Central memory CD4-positive, alpha-beta T cell (primary cell): ENCODE results near the gene TSC22D4.
A peak's percentile ranks its signal among the peaks of the same experiment; 100 is the strongest.

Experiments used
- DNase-seq: peaks from one replicate; pipeline ENCODE4 v3.0.0; 2022

The TSC22D4 gene

DNA sequence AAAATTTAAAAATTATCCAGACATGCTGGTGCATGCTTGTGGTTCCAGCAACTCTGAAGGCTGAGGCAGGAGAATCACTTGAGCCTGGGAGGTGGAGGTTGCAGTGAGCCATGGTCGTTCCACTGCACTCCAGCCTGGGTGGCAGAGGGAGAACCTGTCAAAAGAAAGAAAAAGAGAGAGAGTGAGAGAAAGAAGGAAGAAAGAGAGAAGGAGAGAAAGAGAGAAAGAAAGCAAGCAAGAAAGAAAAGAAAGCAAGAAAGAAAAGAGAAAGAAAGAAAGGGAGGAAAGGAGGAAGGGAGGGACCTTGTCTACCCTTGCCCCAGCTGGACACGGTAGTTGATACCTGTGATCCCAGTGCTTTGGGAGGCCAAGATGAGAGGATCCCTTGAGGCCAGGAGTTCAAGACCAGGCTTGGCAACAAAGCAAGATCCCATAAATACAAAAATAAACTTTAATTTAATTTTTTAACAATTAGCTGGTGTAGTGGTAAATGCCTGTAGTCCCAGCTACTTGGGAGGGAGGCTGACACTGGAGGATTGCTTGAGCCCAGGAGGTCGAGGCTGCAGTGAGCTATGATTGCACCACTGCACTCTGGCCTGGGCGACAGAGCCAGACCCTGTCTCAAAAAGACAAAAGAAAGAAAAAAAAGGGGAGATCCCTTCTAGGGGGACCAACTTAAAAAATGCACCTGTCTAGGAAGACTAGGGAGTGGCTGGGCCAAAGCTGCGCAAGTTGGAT lies 13.9 kb upstream of the TSC22D4 start:
- no peak for DNase-seq

DNA sequence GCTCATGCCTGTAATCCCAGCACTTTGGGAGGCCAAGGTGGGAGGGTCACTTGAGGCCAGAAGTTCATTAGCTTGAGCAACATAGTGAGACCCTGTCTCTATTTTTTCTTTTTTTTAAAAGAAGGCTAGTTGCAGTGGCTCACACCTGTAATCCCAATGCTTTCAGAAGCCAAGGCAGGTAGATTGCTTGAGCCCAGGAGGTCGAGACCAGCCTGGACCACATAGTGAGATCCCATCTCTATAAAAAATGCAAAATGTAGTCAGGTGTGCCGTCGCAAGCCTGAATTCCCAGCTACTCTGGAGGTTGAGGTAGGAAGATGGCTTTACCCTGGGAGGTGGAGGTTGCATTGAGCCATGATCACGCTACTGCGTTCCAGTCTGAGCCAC lies 12.2 kb upstream of the TSC22D4 start:
- no peak for DNase-seq

DNA sequence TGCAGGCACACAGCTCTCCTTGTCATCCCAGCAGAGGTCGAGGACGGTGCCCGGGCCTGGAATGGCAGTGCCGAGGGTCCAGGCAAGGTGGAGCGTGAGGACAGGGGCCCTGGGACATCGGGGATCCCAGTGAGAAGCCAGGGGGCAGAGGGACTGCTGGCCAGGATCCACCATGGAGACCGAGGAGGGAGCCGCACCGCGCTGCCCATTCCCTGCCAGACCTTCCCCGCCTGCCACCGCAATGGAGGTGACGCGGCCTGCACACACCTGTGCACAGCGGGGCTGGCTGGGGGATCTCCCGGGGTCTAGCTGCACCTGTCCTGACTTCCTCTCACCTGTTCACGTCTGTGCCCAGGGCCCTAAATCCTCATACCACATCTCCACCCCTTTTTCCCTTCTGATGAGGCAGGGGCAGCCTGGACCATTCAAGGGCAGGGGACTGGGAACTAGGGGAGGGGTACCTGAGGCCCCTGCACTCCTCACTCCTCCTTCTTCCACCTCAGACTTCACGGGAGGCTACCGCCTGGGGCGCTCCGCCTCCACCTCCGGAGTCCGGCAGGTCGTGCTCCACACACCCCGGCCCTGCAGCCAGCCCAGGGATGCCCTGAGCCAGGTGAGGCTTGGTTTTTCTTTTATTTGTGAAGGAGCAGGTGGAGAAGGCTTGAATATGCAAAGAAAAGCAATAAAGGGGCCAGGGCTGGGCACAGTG lies 11.6 kb upstream of the TSC22D4 start:
- DNase-seq, result no peak

DNA sequence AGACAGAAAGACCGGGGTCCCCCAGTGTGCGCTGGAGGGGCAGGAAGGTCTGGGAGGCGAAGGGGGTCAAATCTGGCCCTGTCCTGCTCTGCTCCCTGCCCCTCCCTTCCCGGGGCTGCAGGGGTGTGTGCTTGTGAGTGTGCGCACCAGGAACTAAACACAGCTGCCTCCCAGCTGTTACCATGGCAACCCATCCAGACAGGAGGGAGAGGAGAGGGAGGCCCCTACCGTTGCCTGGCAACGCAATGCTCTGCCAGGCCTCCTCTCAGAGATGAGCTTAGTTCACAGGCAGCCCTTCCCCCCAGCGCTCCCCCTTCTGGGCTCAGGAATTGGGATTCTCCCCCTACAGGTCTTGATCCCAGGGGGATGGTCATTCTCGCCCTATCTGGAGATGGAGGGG lies 10.8 kb upstream of the TSC22D4 start:
- DNase-seq, result peak; percentile 50

DNA sequence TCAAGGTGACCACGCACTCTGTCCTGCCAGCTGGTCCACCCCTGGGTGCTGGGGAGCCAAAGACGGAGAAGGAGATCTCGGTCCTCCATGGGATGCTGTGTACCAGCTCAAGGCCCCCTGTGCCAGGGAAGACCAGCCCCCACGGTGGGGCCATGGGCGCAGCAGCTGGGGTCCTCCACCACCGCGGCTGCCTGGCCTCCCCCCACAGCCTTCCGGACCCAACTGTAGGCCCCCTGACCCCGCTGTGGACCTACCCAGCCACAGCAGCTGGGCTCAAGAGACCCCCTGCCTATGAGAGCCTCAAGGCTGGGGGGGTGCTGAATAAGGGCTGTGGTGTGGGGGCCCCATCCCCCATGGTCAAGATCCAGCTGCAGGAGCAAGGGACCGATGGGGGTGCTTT lies 10.1 kb upstream of the TSC22D4 start:
- DNase-seq, result no peak

DNA sequence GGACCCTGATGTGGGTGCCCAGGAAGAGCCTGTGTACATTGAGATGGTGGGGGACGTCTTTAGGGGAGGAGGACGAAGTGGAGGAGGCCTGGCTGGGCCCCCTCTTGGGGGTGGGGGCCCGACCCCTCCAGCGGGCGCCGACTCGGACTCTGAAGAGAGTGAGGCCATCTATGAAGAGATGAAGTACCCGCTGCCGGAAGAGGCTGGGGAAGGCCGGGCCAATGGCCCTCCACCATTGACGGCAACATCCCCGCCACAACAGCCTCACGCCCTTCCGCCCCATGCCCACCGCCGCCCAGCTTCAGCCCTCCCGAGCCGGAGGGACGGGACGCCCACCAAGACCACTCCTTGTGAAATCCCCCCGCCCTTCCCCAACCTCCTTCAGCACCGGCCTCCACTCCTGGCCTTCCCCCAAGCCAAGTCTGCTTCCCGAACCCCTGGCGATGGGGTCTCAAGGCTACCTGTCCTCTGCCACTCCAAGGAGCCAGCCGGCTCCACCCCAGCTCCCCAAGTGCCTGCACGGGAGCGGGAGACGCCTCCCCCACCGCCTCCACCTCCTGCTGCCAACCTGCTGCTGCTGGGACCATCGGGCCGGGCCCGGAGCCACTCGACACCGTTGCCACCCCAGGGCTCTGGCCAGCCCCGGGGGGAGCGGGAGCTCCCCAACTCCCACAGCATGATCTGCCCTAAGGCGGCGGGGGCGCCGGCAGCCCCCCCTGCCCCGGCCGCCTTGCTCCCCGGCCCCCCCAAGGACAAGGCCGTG lies 9.5 kb upstream of the TSC22D4 start:
- no peak for DNase-seq

DNA sequence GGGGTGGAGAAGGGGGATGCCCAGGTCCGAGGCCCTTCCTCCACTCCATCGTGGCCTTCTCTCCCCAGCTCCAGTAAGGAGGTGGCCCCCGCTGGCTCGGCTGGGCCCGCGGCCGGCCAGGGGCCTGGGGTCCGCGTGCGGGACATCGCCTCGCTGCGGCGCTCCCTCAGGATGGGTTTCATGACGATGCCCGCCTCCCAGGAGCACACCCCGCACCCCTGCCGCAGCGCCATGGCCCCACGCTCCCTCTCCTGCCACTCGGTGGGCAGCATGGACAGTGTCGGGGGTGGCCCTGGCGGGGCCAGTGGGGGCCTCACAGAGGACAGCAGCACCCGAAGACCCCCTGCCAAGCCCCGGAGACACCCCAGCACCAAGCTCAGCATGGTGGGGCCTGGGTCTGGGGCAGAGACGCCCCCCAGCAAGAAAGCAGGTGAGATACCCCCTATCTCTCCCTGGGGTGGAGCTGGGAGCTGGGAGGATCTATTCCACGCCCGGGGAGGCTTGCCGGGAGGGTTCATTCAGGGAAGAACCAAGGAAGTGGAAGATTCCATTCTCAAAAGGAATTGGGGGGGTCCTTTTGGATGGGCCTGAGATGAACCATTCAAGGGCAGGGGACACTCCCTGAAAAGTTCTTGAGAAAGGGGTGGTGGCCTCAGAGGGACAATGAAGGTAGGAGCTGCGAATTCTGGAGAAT lies 7.9 kb upstream of the TSC22D4 start:
- DNase-seq, result no peak

DNA sequence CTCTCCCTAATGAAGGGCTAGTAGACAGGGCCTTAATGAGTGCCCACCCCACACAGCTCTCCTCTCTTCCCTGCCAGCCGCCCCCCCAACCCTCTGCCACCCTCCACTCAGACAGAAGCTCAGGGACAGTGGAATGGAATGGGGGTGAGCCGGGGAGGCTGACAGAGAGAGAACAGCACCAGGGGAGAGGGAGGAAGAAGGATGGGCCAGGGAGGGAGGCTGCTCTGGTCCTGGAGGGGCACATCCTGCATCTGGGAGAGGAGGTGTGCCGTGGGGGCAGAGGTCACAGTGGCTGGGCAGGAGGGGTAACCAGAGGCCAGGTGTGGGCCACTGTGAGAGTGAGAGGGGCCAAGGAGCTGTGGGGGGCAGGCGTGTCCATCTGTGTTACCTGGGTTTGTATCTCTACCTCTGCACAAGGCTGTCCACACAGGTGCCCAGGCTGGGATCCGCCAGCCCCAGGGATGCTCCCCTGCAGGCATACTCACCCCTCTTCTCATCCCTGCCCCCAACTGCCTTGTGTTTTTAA lies 7.2 kb upstream of the TSC22D4 start:
- no peak for DNase-seq

DNA sequence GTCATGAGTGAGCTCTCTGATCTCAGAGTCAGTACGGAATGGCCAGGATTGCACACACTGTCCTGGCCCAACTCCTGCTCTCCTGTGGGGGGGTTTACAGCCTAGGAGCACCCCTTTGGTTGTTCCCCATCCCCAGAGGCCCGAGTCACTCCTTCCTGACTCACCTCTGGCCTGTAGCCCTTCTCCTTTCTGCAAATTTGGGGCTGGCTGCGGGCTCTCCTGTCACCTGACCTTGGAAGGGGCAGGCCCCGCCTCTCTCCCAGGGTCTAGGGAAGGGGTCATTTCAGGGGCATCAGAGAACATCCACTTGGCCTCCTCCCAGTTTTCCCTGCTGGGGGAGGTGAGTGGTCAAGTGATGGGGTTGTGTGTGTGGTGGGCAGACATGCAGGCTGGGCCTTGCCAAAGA lies 6.5 kb upstream of the TSC22D4 start:
- DNase-seq, result no peak

DNA sequence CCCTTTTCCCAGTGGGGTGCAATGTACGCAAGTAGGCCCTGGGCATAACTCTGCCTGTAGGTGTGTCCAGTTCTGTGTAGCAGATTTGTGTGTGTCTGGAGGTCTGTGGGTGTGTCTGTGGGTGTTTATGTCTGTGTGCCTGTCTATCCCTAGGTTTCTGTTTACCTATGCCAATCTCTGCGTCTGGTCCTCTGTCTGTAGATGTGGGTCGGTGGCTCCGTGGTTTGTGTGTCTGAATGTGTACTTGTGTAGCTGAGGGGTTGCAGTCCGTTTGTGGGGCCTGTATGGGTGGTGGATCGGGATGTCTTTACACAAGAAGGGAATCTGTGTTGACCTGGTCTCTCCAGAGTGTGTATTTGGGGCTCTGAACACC lies 5.6 kb upstream of the TSC22D4 start:
- DNase-seq, result no peak

DNA sequence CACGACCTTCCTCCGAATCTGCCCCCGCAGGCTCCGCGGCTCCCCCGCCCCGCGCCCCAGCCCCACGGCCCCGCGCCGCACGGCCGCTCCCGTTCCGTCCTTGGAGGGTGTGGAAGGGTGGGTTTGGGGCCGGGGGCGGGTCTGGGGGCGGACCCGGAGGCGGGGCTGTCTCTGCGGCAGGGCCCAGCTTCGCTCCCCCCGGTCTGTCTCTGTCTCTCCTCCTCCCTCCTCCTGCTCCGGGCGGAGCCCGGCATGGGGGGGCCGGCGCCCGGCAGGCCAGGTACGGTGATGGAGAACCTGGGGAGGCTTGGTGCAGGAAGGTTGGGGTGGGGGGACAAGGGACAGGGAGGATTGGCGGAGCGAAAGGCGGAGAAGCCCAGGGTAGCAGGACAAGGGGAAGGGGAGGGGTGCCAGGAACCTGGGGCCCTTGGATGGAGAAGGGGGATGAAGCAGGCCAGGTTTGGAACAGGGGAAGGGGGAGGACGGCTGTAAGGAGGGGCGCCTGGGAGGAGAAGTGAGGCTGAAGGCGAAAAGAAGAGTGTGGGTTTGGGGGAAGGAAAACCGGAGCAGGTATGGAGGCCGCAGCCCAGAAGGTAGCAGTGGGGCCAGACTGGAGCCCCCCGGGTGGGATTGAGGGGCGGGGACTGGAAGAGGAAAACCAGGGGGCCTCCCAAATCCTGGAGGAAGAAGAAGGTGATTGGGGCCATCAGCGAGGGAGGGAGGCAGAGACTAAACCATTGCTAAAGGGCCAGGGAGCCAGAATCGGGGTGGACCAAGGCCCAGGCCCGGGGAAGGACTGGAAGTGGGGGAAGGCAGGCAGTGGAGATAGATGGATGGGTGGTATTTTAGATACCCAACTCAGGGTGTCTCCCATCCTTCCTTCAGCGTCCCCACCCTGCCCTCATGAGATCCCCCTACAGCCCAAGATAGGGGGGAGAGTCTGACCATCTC lies 5.0 kb upstream of the TSC22D4 start, which contains the start of gene NYAP1:
Gene NYAP1 (plus strand): TSS at position 206 of the 951 bp plus-strand sequence. CDS start 1,385 bp downstream, outside the sequence.
- peak; percentile 38 for DNase-seq

DNA sequence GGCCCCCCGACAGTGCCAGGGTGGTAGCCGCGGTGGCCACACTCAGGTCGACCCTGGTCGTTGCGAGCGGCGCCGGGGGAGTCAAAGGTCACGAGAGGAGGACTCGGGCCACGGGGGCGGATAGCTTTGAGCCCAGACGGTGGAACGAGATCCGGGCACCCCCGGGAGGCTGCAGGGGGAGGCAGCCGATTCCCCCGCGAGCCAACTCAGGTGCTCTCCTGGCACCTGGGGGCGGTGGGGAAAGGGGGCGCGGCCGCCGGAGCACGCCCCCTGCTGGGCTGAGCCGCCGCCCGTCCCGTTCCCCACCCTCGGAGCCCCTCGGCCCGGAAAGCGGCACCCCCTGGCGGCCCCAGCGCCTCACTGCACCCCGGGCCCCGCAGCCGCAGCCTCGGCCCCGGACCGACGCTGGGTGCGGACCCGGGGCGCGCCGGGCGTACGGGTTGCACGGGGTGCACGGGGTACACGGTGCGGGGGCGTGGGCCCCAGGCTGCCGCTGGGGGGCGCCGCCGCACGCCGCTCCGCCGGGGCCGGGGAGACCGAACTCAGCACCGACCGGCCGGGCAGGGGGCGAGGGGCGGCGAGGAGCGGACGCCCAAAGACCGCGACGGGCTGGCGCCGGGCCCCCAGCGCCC lies 4.2 kb upstream of the TSC22D4 start:
- DNase-seq, result peak; percentile 76

DNA sequence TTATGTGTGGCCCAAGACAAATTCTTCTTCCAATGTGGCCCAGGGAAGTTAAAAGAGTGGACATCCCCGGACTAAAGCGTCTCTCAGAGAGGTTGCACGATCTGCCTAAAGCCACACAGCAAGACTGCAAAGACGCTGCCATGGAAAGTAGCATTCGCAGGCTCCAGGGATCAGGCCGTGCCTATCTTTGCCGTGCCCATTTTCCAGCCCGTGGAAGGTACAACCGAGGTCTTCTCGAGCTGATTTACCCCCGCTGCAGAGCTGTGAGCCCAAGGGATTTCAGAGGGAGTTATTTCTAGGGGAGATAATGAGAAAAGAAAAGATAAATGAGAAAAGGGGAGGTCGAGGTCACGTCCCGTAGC lies 3.7 kb upstream of the TSC22D4 start:
- DNase-seq, result no peak

DNA sequence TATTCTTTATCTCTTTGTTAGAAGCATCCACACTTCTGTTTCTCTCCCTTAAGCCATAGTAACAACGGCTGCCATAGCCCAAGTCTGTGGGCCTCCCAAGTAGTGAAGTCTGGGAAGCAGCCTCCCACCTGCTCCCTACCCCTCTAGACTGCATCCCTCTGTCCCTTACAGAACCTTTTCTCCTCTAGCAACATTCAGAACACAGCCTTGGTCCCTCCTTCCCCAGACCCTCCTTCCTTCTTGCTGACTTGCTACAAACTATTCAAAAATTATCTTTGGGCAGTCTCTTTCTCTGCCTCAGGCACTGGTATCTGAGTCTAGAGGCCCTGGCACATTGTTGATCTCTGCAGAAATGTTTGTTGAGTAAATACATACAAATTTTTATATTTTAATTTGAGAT lies 2.5 kb upstream of the TSC22D4 start:
- no peak for DNase-seq

DNA sequence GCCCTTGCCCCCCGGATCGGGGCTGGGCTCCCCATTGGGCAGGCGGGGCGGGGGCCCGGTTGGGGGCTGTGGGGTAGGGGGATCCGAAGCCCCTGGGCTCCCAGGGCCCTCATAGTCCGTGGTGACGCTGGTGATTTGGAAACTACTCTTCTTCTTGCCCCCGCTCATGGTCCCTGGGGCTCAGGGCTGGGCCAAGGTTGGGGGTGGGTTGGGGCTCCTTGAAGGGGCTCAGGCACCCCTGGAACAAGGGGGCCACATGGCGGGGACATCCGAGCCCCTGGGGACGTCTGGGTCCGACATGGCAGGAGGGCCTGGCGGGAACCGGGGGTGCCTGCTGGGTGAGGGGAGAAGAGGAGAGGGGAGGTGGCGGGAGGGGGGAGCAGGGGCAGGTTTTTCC lies 1.1 kb downstream of the TSC22D4 start:
- DNase-seq, result no peak

DNA sequence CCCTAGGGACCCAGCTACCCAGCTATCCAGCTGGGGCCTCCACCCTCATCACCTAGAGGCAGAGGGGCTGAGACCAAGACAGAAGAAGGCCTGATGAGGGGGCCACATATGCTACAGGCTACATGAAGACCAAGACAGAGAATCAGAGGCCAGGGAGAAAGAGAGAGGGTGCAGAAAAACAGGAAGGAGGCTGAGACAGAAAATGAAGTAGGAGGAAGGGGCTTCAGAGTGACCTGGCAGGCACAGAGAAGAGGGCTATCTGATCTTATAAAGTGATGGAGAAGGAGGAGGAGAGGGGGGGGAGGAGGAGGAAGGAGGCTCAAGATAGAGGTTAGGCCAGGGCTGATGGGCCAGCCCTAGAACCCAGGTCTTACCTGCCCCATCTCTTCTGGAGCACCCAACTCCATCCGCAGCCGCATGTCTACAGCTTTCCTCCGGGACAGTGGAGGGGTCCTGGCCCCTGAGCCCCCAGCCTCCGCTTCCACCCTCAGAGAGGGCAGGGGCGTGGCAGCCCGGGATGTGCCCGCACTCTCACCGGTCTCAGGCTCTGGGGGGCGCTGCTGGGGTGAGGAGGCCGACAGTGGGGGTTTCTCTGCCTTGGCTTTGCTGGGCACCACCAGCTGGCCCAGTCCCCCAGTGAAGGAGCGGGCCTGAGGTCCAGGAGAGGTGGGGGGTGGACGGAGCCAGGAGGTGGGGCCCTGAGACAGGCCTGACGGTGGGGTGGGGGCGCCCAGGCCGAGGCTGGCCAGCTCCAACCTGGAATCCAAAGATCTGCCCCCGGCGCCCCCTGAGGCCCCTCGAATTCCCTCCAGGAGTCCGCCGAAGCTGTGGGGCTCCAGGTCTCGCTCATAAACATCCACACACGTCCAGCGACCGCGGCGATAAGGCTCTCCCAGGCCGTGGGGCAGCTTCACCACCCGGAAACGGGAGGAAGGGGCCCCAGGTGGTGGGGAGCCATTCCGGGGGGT lies 1.8 kb downstream of the TSC22D4 start:
- no peak for DNase-seq

DNA sequence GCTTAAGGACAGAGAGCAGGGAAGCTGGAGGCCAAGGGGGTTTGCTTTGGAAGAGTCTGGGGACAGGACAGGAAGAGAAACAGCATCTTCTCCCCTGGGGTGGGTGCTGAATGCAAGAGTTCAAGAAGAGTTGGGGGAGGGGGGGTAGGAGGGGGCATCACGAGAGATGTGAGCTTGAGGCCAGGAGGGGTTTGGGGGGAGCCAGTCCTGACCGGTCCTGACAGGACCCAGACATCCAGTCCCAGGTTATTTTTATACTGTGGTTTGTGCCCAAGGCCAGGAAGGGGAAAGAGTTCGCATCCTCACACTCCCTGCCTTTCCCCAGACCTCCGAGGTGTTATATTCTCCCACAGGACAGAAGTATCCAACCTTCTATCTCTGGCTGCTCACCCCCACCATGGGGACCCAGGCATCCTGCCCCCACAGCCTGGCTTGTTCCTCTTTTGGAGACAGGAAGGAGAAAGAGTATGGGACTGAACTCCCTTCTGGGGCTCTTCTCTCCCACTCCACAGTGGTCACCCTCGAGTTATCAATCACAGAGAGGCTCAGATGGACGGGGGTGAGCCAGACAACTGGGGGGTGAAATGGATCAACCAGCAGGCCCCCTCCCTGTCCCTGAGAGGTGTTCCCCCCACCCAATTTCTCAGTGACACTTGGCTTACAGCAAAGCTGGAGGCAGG lies 2.8 kb downstream of the TSC22D4 start:
- DNase-seq, result no peak

DNA sequence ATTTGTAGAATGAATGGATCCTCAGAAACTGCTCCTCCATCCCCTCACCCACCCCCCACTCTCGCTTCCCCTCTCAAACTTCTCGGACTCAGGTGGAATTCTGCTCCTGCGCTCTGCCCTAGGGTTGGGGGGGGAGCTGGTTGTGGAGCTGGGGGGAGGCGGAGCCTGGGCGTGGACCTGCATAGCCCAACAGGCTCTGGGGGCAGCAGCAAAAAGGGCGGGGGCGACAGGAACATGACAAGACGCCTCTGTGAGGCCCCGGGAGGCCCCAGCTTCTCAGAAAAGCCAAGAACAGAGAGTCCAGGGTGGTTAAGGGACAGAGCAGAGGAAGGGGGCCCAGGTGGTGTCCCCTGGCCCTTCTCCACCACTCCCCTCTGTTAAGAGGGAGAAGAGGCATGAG lies 3.5 kb downstream of the TSC22D4 start:
- no peak for DNase-seq

DNA sequence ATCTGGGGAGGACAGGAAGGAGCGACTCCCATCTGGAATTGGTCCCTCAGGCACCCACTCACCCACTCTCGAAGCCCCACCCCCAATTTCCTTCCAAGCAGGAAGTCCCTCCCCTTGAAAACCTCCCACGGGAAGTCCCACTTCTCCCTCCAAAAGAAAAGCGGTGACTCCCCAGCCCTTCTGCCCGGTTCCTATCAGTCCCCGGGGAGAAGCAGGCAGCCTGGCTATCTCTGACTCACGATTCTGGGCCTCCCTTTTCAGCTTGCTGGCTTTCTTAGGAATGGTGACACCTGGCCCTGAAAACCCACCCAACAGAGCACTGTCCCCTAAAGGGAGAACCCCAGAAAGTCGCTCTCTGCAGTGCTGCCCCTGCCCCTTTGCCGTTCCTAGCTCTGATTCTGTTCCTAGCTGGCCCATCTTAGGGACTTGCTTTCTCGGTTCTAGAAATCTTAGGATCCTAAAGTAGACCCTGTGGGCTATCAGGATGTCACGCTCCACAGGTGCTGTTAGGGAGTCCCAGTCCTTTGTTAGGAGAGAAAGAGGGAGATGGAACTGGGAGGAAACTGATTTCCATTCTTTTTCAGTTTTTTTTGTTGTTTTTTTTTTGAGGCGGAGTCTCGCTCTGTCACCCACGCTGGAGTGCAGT lies 6.0 kb downstream of the TSC22D4 start:
- DNase-seq, result no peak
